Measurements from ENCODE around the gene LGALS9C.
"Not testable (repeated sequence)": the region's sequence is repeated elsewhere in the genome, so short reads cannot be mapped to it uniquely, and the experiment has no call there.

Gene LGALS9C

DNA sequence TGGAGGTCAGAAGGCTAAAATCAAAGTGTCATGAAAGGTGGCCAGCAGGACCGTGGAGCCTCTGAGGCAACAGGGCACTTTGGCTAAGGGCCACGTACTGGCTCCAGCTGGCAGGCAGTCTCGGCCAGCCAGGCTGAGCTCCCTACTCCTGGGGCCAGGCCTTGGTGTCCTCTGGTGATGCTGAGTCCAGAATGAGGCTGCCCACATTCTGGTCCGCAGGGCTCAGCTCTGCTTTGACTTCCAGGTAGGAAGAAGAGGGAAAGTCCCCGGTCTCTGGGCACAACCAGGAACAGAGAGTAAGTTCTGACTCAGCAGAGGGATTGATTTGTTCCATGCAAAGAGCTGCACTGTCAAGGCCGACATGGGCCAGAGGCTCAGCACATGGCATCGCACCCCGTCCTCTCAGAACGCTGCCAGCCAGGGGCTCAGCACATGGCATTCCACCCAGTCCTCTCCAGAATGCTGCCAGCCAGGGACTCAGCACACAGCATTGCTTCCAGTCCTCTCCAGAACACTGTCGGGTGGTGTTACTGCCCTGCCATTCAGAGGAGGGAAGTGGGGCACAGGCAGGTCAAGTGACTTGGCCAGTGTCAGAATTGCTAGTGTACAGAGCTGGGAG, 2.5 kb downstream of the LGALS9C start:
- DNase-seq, result not testable (repeated sequence)

DNA sequence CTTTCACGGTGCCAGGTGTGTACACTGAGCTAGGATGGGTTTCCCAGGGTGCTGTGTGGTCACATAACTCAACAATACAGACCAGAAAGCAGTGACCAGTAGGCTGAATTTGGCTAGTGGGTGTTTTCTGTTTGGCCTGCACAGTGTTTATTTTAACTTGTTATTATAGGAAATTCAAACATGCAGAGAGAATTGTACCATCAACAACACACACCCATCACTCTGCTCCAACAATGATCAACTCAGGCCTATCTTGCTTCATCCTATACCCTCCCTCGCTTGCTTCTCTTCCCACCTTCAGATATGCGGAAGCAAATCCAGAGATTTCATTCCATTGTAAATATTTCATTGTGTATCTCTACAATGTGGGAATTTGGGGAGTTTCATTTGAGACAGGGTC, 5.2 kb downstream of the LGALS9C start:
- DNase-seq, result not testable (repeated sequence)

DNA sequence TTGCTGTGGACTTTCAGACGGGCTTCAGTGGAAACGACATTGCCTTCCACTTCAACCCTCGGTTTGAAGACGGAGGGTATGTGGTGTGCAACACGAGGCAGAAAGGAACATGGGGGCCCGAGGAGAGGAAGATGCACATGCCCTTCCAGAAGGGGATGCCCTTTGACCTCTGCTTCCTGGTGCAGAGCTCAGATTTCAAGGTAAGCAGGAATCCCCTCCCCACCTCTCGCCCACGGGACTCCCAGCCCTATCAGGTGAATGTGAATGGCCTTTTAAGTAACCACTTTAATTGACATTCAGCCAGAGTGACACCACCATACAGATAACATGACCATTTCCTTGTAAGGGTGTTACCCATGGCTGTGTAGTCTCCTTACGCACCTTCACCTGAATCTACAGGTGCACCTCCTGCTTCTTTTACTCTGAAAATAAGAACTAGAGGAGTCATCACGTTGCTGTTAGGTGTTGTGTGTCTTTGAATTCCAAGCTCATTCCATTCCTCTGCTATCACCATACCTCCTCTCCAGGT, 9.4 kb downstream of the LGALS9C start:
- DNase-seq, result not testable (repeated sequence)

DNA sequence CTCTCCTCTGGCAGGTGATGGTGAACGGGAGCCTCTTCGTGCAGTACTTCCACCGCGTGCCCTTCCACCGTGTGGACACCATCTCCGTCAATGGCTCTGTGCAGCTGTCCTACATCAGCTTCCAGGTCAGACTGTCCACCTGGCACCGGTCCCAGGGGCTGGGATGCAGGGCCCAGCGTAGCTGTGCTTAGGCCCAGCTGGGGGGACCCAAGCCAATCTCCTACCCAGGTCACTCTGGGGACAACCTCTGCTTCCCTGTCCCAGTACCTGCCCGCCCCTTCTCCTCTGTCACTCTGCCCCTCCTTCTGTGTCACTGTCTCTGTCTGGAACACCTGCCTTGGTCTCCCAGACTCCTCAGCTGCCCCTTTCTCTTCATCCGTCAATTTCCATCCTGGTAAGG, 11.0 kb downstream of the LGALS9C start:
- DNase-seq, result not testable (repeated sequence)

DNA sequence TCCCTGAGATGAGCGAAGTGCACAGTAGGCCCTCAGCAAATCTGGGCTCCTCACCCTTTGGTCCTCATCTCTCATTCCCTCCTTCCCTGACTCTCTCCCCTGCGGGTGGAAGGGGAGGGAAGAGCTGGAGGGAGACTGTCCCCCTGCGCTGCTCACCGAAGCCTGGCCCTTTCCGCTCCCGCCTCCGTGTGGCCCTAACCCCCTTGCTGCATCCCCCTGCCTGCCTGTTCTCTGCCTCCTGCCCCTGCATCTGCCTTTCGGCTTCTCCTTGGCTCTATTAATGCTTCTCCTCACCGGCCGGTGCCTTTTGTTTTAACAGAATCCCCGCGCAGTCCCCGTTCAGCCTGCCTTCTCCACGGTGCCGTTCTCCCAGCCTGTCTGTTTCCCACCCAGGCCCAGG, 12.0 kb downstream of the LGALS9C start:
- DNase-seq, result not testable (repeated sequence)

DNA sequence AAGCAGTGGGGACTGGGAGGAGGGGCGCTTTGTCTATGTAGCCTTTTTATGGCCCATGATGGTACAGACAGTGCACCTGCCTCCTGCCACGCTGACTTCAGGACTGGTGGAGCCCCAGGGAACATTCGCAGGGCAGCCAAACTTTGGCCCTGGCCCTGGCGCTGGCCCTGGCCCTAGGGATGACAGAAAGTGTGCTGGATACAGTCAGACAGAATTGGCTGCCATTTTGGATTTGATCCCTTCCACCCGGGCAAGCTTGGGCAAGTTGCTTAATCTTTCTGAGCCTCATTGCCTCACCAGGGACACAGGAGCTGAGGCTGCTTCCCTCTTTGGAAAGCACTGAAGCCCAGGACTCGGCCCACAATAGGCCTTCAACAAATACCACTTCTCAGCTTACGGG, 13.4 kb downstream of the LGALS9C start:
- DNase-seq, result not testable (repeated sequence)

DNA sequence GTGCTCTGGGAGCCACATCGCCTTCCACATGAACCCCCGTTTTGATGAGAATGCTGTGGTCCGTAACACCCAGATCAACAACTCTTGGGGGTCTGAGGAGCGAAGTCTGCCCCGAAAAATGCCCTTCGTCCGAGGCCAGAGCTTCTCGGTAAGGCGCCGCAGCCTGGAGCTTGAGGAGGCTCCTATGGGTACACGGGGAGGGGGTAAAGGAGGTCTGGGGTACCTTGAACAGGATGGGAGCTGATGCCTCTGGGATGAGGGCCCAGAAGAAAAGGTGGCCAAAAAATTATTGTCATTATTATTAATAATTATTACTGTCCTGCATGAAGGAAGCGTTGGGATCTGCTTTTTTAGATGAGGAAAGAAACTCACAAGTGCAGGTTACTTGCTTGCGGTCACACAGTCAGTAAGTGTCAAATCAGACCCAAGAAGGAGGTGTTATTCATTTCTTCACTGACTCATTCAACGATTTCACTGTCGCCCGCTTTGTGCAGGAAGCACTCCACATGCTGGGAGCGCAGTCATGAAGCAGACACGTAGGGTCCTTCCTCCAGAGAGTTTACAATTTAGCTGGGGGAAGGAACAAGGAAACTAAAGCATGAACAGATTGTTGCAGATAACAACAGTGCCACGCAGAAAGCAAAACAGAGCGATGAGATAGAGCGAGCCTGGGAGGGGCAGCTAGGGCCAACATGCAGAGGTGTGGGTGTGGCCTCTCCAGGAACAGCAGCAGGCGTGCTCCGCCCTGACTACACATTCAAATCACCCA, 16.3 kb downstream of the LGALS9C start:
- DNase-seq, result not testable (repeated sequence)

DNA sequence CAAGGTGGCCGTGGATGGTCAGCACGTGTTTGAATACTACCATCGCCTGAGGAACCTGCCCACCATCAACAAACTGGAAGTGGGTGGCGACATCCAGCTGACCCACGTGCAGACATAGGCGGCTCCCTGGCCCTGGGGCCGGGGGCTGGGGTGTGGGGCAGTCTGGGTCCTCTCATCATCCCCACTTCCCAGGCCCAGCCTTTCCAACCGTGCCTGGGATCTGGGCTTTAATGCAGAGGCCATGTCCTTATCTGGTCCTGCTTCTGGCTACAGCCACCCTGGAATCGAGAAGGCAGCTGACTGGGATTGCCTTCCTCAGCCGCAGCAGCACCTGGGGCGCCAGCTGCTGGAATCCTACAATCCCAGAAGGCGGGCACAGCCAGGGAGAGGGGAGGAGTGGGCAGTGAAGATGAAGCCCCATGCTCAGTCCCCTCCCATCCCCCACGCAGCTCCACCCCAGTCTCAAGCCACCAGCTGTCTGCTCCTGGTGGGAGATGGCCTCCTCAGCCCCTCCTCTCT, 17.7 kb downstream of the LGALS9C start:
- DNase-seq, result peak; percentile 39

DNA sequence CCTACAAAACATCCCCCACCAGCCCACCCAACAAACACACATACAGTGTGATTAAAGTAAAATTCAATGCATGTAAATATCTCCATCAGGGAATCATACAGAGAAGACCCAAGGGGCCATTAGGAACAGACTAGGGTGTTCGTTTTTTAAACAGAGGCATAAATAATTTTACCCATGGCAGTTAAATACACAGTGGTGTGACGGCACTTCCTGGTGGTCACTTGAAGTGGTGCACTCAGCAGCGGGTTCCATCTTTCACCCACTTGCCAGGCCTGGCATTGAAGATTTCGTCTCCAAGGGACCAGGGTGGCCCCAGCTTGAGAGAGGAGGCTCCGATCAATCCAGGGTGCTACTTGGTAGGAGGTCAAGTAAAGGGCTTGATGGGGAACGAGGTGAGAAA, 20.5 kb downstream of the LGALS9C start:
- DNase-seq, result not testable (repeated sequence)

DNA sequence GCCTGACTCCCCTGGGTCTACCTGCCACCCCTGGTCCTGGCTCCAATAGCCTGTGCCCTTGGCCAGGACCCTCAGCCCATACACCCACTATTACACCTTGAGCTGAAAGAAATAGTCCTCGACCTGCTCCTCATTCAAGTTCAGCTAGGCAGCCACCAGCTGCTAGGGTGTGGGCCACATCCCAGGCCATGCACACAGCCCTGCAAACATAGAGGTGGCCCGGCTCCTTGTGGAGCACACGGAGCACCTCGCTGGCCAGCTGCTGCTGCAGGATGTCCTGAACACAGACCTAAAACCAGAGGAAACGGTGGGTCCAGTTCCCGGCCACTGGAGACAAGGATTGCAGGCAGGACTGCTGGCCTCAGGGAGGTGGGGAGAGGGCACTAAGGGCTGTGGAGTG, 22.5 kb downstream of the LGALS9C start:
- not testable (repeated sequence) for DNase-seq

DNA sequence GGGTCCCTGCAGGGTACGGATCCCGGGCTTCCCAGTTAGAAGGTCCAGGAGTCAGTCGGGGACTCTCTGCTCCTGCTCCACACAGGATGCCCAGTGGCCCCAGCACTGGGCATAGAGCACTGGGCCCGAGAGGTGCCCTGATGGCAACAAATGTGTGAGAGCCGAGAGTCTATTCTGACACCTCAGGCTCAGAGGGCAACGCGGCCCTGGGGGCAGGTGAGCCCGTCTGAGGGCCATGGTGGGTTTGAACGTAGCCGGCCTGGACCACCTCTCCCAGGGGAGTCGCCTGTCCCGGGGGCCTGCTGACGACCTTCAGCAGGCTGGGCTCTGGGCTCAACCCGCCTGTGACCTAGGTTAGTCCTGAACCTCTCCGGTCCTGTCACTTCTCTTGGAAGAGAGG, 23.2 kb downstream of the LGALS9C start:
- DNase-seq, result not testable (repeated sequence)

DNA sequence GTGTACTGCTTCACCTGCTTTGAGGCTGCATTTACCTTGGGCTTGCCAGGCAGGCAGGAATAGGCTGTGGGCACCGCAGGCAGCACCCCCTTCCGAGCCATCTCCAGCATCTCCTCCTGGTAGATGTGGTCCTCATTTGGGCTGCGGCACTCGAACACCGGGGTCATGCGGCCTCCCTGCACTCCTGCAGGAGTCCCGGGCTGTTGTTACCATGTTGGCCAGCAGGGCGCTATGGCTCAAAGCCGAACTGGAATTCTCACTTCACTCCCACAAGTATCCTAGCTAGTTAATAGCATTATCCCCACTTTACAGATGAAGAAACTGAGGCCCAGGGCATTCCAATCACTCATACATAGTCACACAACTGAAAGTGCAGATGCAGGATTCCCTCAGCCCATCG, 23.7 kb downstream of the LGALS9C start:
- not testable (repeated sequence) for DNase-seq

DNA sequence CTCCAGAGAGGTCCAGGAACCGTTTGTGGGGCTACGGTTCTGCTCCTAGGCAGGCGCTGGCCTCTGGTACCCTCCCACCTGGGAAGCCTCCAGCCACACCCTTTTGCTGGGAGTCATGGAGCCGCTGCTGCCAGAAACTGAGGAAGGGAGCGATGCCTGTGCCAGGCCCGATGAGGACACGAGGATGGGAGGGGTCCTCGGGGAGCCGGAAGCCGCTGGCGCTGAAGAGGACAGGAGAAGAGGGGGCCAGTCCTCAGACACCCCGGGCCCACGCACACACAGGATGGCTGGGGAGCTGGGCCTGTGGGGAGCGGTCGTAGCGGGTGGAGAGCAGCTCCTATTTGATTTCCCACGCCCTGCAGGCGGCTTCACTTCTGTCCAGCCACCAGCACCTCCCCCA, 24.2 kb downstream of the LGALS9C start:
- DNase-seq, result not testable (repeated sequence)

DNA sequence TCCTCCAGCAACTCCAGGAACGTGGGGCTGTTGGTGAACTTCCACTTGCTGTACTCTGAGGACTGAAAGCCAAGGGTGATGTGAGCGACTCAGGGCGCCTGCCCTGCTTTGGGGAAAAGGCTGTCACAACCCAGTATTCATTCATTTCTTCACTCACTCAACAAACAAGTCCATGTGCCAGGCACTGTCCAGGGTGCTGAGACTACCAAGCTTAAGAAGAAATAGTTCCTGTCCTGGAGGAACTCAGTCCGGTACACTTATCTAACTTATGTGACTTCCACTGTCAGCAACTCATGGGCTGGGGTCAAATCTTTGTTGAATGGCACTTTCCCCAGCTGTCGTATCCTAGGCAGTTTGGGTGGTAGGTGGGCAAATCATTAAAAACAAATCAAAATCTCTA, 26.6 kb downstream of the LGALS9C start:
- not testable (repeated sequence) for DNase-seq

DNA sequence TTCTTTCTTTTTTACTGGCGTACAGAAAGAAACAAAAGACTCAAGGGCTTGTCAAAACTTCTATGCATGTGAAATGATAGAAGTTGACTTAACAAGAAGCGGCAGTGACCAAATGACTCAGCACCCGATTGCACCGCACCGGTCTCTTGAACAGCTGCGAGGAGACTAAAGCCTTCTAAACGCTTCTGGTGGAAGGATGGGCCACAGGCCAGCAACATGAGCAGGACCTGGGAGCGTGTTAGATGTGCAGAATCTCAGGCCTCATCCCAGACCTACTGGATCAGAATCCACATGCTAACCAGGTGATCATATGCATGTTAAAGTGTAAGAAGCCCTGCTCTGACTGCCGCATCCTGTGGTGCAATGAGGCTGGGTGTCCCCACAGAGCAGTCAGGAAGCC, 31.1 kb downstream of the LGALS9C start:
- DNase-seq, result not testable (repeated sequence)

DNA sequence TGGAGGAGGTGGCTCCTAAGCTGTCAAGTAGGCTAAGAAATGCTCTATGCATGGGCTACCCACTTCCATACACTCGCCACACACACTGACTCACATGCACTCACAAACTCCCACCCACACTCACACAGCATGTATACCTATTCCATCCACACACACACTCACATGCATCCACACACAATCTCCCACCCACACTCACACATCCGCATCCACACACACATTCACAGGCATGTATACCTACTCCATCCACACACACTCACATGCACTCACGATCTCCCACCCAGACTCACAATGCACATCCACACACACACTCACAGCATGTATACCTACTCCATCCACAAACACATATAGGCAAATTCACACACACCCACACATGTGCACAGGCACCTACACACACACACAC, 32.1 kb downstream of the LGALS9C start:
- not testable (repeated sequence) for DNase-seq

DNA sequence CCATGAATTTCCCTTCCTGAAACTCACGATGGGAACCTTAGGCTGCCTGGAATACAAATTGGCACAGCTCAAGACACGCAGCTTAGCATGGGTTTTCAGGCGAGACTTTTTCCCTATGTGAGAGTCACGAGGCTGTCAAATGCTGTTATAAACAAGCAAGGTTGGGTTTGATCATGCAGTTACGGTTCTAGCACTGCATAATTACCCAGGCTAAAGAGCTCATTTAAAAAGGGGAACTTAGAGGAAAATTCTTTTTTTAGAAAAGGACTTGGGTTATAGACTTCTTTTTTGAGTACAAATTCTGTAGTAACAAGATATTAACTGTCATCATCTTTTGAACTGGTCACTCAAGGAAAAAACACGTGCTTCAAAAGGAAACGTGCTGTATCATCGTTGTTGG, 44.5 kb downstream of the LGALS9C start:
- DNase-seq, result not testable (repeated sequence)

DNA sequence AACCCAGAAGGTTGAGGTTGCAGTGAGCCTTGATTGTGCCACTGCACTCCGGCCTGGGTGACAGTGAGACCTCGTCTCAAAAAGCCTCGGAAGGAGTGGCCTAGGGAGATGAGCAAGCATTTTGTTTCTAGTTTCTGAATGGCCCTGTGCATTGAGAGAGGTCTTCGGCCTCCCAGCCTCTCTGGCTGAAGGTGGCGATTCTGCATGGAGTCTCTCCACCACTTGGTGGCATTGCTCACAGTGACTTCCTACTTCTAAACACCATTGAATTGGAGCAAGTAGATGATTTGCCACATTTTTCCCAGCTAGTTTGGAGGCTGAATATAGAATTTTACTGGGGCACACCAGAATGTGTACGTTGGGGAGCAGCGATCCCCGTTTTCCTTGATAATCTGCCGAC, 48.4 kb downstream of the LGALS9C start:
- DNase-seq, result not testable (repeated sequence)

DNA sequence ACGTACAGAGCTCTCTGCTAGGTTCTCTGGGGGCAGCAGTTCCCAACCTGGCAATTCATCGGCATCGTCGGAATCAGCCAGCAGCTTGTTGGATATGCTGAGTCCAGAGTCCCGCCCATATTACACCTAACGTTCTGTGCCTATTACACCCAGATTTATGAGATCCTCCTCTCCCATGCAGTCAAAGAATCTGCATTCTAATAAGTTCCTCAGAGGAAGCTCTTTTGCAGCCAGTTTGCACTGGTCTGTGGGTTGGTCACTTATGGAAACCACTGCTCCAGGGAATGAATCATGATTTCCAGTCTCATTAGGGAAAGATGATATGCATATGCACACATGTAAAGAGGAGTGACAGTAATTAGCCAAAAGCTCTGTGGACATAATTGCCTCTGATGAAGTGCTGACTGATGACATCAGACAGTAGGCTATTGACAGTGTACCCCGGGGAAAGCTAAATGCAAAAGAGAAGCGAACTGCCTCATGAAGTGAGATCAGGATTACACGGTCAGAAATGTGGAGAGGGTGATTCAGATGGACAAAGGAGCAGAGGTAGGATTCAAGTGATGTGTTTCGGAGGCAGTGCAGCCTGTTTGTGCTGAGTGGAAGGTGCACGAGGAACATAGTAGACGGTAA, 49.7 kb downstream of the LGALS9C start:
- not testable (repeated sequence) for DNase-seq

DNA sequence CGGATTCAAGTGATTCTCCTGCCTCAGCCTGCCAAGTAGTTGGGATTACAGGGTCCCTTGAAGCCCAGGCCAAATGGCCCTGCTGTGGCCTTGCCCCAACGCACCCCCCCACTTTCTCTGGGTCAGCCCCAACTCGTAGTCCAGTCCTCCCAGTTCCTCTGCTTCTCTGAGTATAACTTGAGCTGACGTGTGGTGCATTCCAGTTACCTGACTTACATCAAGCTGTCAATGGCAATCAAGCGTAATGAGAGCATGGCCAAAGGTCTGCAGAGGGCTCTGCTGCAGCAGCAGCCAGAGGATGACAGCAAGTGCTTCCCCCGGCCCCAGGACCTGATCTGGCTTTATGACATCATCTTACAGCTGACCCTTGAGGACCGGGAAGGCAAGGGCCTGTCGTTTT, 50.8 kb downstream of the LGALS9C start:
- not testable (repeated sequence) for DNase-seq

DNA sequence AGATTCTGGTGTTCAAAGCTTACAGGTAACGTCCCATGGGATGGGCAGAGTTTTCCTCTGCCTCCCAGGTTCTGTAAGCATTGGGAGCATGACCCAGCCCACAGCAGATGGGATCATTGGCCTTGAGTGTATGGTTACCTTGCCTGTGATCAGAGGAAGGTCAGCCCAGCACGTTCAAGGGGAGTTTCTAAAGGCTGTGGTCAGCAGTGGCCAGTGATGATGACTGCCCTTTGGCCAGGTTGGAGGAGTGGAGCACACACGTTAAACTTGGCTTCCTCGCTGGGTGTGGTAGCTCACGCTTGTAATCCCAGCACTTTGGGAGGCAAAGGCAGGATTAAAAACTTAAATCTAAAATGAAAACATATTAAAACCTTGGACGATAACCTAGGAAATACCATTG, 51.8 kb downstream of the LGALS9C start:
- DNase-seq, result not testable (repeated sequence)

DNA sequence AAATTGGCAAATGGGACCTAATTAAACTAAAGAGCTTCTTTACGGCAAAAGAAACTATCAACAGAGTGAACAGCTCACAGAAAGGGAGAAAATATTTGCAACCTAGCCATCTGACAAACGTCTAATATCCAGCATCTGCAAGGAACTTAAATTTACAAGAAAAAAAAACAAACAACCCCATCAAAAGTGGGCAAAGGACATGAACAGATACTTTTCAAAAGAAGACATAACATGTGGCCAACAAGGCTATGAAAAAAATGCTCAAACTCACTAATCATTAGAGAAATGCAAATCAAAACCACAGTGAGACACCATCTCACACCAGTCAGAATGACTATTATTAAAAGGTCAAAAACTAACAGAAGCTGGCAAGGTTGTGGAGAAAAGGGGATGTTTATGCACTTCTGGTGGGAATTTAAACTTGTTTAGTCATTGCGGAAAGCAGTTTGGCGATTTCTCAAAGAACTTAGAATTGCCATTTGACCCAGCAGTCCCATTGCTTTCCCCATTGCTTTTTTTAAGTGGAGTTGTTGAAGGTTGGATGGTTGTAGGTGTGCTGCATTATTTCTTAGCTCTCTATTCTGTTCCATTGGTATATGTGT, 52.4 kb downstream of the LGALS9C start:
- not testable (repeated sequence) for DNase-seq

DNA sequence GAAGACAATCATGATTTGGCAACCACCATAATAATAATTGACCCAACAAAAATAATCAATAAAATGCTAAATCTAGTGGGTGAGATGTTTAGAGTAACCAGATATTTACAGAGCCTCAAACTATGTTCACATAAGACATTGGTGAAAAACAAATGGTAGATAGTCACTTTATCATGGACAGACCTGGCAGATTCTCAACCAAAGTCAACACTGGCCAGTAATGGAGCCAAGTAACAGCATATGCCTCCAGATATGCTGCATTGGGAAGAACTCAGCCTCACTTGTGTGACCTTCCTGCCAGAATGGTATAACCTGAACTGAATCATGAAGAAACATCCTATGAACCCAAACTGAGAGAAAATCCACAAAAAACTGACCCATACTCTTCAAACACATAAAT, 53.8 kb downstream of the LGALS9C start:
- DNase-seq, result not testable (repeated sequence)
